ENCODE measurements around the gene MYO15A.

- TF ChIP-seq GATA3 (IDR thresholded peaks at IDR 0.05; ENCODE audit: low read depth, low read length) (no peak), GATA2 (IDR thresholded peaks at IDR 0.05; ENCODE audit: low read depth, low read length) (no peak)
Measured at GRCh38 chr17:18102640-18103039, 5.9 kb upstream of the MYO15A start.

Data from SH-SY5Y (cell line).